IPS-18a (cell line): ENCODE data around the gene UMODL1.

Experiments used
- H3K27ac ChIP-seq: one replicate; pipeline ENCODE4 v1.5.1; 2013; ENCODE audit warnings: low read length
- H3K27me3 ChIP-seq: one replicate; pipeline ENCODE4 v1.6.1; 2013; ENCODE audit warnings: mild to moderate bottlenecking, low read length; ENCODE audit not compliant: control insufficient read depth, insufficient read depth
- H3K36me3 ChIP-seq: one replicate; pipeline ENCODE4 v1.6.1; 2013; ENCODE audit warnings: low read depth, low read length; ENCODE audit not compliant: control insufficient read depth
- H3K4me1 ChIP-seq: one replicate; pipeline ENCODE4 v1.6.1; 2013; ENCODE audit warnings: low read depth, low read length; ENCODE audit not compliant: control insufficient read depth
- H3K4me3 ChIP-seq: one replicate; pipeline ENCODE4 v1.5.1; 2013; ENCODE audit warnings: low read length
- H3K9ac ChIP-seq: one replicate; pipeline ENCODE4 v1.6.1; 2013; ENCODE audit warnings: mild to moderate bottlenecking, low read length, moderate library complexity
- H3K9me3 ChIP-seq: one replicate; pipeline ENCODE4 v1.6.1; 2013; ENCODE audit warnings: low read depth, low read length; ENCODE audit not compliant: control insufficient read depth

The UMODL1 gene

GRCh38 chr21:42123219-42123908 is 52.2 kb downstream of the UMODL1 start:
- Histone ChIP-seq H3K27ac (no peak overlapping the region), H3K36me3 (no peaks in the 10 kb centered on the region), H3K4me1 (peaks cover 9% of the 10 kb centered on the region), H3K4me3 (no peak overlapping the region), H3K9me3 (no peaks in the 10 kb centered on the region), H3K9ac (no peak overlapping the region), H3K27me3 (peaks cover 4% of the 10 kb centered on the region)

- Histone ChIP-seq H3K27ac (no peak overlapping the region), H3K4me3 (no peak overlapping the region), H3K36me3 (no peaks in the 10 kb centered on the region), H3K9ac (no peak overlapping the region), H3K9me3 (no peaks in the 10 kb centered on the region), H3K27me3 (peaks cover 2% of the 10 kb centered on the region), H3K4me1 (peaks cover 9% of the 10 kb centered on the region)
Observed at GRCh38 chr21:42124081-42124480, 53.0 kb downstream of the UMODL1 start.

- H3K27ac ChIP-seq: no peak overlapping the region
Observed at GRCh38 chr21:42124826-42125570, 53.9 kb downstream of the UMODL1 start.

GRCh38 chr21:42125571-42126544 is 54.7 kb downstream of the UMODL1 start:
- Histone ChIP-seq H3K4me3 (no peak overlapping the region), H3K27me3 (no peaks in the 10 kb centered on the region), H3K9me3 (no peaks in the 10 kb centered on the region), H3K4me1 (peaks cover under 1% of the 10 kb centered on the region), H3K9ac (no peak overlapping the region), H3K27ac (no peak overlapping the region), H3K36me3 (no peaks in the 10 kb centered on the region)

More at GRCh38 chr21:42124826-42125570, 53.9 kb downstream of the UMODL1 start:
- Histone ChIP-seq H3K27me3 (no peaks in the 10 kb centered on the region), H3K9me3 (no peaks in the 10 kb centered on the region), H3K4me1 (peaks cover 8% of the 10 kb centered on the region), H3K9ac (no peak overlapping the region), H3K4me3 (no peak overlapping the region), H3K36me3 (no peaks in the 10 kb centered on the region)

GRCh38 chr21:42127164-42128150 is 56.3 kb downstream of the UMODL1 start:
- Histone ChIP-seq H3K27ac (no peak overlapping the region), H3K27me3 (no peaks in the 10 kb centered on the region), H3K9me3 (no peaks in the 10 kb centered on the region), H3K36me3 (no peaks in the 10 kb centered on the region), H3K9ac (no peak overlapping the region), H3K4me3 (no peak overlapping the region), H3K4me1 (no peaks in the 10 kb centered on the region)

GRCh38 chr21:42129300-42130266 is 58.5 kb downstream of the UMODL1 start:
- Histone ChIP-seq H3K27ac (no peak overlapping the region), H3K36me3 (no peaks in the 10 kb centered on the region), H3K4me1 (no peaks in the 10 kb centered on the region), H3K27me3 (no peaks in the 10 kb centered on the region), H3K9me3 (no peaks in the 10 kb centered on the region), H3K4me3 (no peak overlapping the region), H3K9ac (no peak overlapping the region)

- Histone ChIP-seq H3K4me1 (no peaks in the 10 kb centered on the region), H3K36me3 (no peaks in the 10 kb centered on the region), H3K27me3 (no peaks in the 10 kb centered on the region), H3K27ac (no peak overlapping the region), H3K9me3 (no peaks in the 10 kb centered on the region), H3K9ac (no peak overlapping the region), H3K4me3 (no peak overlapping the region)
Observed at GRCh38 chr21:42130441-42130840, 59.3 kb downstream of the UMODL1 start.

- Histone ChIP-seq H3K36me3 (no peaks in the 10 kb centered on the region), H3K9me3 (no peaks in the 10 kb centered on the region), H3K4me1 (no peaks in the 10 kb centered on the region), H3K4me3 (no peak overlapping the region), H3K27ac (no peak overlapping the region), H3K9ac (no peak overlapping the region), H3K27me3 (no peaks in the 10 kb centered on the region)
Observed at GRCh38 chr21:42132183-42132582, 61.1 kb downstream of the UMODL1 start.

GRCh38 chr21:42133131-42133530 is 62.0 kb downstream of the UMODL1 start:
- Histone ChIP-seq H3K27ac (no peak overlapping the region), H3K9me3 (no peaks in the 10 kb centered on the region), H3K4me1 (no peaks in the 10 kb centered on the region), H3K9ac (no peak overlapping the region), H3K36me3 (no peaks in the 10 kb centered on the region), H3K27me3 (no peaks in the 10 kb centered on the region), H3K4me3 (no peak overlapping the region)
